Bronchial epithelial cell (primary cell): ENCODE data around the gene NR3C1. TPM values are rescaled to one million over a fixed set of nuclear protein-coding genes. Genes with fewer than 3 reads are reported as not detected.

Experiments
- DNase-seq: peaks from one replicate; pipeline ENCODE4 v3.0.0-alpha.2; 2010; ENCODE audit warnings: low read depth
- FAIRE-seq: peaks from 2 replicates; lab custom pipeline; 2011; peaks lifted over from hg19 to GRCh38; lab: Jason Lieb, UNC
- H3K27me3 ChIP-seq: 2 replicates; pipeline ENCODE4 v1.5.1; 2011; ENCODE audit warnings: low read length; ENCODE audit not compliant: control insufficient read depth, insufficient read depth
- H3K36me3 ChIP-seq: 2 replicates; pipeline ENCODE4 v1.5.1; 2011; ENCODE audit warnings: low read length; ENCODE audit not compliant: control insufficient read depth, insufficient read depth
- H3K4me3 ChIP-seq: 2 replicates; pipeline ENCODE4 v1.5.1; 2011; ENCODE audit warnings: mild to moderate bottlenecking, low read depth, low read length, control low read depth
- total RNA-seq: library from RNA; depleted of rRNA; stranded (reverse); fragments of >200 nt; gene quantifications from 2 replicates; pipeline ENCODE4 v1.2.1, GENCODE V29; 2014
- TF ChIP-seq, protein P1 (sequence below): IDR thresholded peaks from 2 replicates; pipeline ENCODE4 v1.5.1; 2011; ENCODE audit warnings: mild to moderate bottlenecking, moderate library complexity, low read length, control low read depth, inconsistent platforms; ENCODE audit not compliant: insufficient read depth, severe bottlenecking

The NR3C1 gene
- total RNA-seq, 1 donor from 2014 or later = 41.9 TPM

DNA sequence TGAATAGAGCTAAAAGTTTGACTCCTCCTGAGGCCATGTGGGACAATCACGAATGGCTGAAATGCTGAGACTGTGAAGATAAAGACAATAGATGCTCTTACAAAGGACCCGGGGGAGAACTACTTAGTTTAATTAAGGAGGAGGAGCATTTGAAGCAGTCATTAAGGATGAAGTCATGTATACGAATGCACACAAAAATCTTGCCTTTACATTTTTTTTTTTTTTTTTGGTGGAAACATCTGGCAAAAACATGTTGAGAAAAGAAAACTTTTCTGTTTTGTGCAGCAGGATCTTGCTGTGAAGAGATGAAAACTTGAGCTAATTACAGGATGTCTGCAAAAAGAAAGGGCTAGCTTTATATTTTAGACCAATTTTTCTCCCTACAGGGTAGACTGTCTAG, 42.3 kb upstream of the NR3C1 start:
- Histone ChIP-seq H3K4me3 (no peak overlapping the region), H3K27me3 (no peaks in the 10 kb centered on the region), H3K36me3 (no peaks in the 10 kb centered on the region)
- FAIRE-seq (no peak), DNase-seq (no peak)
- TF ChIP-seq, protein P1, sequence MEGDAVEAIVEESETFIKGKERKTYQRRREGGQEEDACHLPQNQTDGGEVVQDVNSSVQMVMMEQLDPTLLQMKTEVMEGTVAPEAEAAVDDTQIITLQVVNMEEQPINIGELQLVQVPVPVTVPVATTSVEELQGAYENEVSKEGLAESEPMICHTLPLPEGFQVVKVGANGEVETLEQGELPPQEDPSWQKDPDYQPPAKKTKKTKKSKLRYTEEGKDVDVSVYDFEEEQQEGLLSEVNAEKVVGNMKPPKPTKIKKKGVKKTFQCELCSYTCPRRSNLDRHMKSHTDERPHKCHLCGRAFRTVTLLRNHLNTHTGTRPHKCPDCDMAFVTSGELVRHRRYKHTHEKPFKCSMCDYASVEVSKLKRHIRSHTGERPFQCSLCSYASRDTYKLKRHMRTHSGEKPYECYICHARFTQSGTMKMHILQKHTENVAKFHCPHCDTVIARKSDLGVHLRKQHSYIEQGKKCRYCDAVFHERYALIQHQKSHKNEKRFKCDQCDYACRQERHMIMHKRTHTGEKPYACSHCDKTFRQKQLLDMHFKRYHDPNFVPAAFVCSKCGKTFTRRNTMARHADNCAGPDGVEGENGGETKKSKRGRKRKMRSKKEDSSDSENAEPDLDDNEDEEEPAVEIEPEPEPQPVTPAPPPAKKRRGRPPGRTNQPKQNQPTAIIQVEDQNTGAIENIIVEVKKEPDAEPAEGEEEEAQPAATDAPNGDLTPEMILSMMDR = no peak

DNA sequence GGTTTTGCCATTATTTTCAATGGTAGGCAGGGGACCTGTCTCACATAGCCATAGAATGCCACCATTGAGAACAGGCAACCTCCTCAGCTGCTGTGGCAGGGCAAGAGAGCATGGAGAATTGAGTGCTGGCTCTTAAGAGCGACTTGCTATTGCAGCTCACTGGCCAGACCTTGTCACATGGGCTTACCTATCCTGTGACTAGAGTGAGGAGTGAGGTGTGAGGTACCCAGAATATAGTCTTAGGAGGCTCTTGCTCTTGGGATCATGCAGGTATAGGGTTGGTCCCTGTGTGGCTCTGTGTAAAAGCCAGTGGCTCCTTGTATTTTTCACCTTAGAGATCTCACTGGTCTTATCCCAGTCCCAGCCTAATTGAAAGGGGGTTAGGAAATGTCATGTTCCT, 39.8 kb upstream of the NR3C1 start:
- DNase-seq = no peak
- FAIRE-seq = peak; percentile 52
- TF ChIP-seq, protein P1 = no peak
- Histone ChIP-seq H3K36me3 (no peaks in the 10 kb centered on the region), H3K4me3 (no peak overlapping the region), H3K27me3 (no peaks in the 10 kb centered on the region)

DNA sequence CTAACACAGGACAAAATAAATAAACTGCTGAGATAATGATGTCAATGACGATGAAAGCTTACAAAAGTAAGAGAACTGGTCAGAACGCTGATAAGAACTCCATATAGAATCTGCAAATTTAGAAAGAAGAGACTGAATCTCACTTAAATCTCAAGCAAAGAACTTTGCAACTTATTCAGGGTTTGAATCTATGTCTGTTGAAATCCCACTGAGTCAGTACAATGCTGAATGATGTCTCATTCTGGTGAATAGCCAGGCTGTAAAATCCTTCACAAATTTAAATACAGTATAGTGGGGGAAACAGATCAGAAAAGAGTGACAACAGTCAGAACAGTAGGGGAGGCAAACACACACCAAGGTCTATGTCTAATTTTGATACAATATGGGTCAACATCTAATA, 38.9 kb upstream of the NR3C1 start:
- H3K36me3 ChIP-seq = no peaks in the 10 kb centered on the region

DNA sequence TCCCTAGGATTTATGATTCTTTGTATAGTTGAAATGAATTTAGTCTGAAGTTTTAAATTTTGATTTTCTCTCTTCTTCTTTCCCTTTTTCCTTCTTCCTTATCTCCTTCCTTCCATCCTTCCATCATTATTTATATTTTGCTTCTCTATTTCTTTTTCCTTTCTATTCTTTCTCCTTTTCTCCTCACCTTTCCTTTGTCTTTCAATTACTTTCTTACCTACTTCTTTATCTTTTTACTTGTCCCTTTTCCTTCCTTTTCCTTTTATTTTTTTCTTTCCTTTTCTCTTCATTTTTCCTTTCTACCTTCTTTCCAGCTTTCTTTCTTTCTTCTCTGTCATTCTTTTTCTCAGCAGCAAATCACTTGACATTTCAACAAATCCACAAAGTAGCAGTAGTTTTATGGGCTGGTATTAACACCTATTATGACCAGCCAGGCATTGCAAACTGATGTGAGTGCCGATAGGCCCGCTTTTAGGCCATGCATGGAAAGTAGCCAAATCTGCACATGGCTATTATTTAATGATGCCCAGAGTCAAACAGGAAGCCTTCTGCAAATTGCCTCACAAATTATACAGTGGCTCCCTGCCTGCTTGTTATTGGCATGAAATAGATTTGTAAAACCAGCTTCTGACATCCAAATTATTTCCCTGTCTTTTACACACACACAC, 37.1 kb upstream of the NR3C1 start:
- H3K4me3 ChIP-seq = no peak overlapping the region
- TF ChIP-seq, protein P1 = no peak
- FAIRE-seq (no peak), DNase-seq (no peak)
- H3K36me3 ChIP-seq = no peaks in the 10 kb centered on the region
- no peaks in the 10 kb centered on the region for H3K27me3 ChIP-seq

More for the DNA sequence above, 38.9 kb upstream of the NR3C1 start:
- TF ChIP-seq, protein P1 = no peak
- H3K27me3 ChIP-seq = no peaks in the 10 kb centered on the region
- peak; percentile 44 for DNase-seq
- FAIRE-seq = no peak
- no peak overlapping the region for H3K4me3 ChIP-seq

DNA sequence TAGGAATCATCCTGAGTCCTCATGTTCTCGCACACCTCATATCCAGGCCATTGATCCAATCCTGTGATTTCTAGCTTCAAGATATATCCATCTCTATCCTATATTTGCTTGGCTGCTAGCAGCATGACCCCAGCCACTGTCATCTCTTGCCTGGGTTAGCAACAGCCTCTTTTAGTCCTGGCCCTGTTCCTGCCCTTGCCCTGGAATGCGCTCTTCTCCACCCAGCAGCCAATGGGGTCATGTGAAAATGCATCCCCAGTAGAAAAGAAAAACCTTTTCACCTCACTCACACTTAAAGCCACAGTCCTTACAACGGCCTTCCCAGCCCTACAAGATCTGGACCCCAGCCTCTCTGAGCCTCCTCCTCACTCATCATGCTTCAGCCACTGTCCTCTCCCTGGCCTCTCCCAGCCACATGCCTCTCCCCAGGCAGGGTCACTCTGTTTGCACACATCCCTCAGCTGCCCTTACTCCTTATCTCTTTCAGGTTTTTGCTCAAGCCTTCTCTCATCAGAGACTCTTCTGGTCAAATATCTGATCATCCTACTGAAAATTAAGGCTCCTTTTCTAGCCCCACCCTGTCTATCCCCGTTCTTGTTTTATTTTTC, 34.3 kb upstream of the NR3C1 start:
- Histone ChIP-seq H3K4me3 (no peak overlapping the region), H3K36me3 (no peaks in the 10 kb centered on the region), H3K27me3 (no peaks in the 10 kb centered on the region)
- DNase-seq (no peak), FAIRE-seq (peak; percentile 47)
- TF ChIP-seq, protein P1 = no peak

DNA sequence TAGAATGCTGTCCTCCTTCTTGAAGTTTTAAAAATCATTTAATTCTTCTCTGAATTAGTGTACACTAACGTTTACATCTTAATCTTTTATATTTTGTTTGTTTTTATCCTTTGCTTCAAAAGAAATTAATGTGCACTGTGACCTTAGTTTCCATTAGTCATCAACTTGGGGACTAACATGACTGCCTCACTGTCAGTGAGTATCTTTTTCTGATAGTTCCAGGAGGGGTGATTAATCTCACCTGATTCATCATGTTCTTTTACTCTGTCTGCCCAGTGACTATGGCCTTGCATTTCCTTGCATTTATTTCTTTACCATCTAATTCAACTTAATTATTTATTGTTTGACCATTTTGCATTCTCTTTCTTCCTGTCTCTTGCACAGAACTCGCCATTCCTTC, 33.4 kb upstream of the NR3C1 start:
- FAIRE-seq = no peak

More for the DNA sequence above, 33.4 kb upstream of the NR3C1 start:
- TF ChIP-seq, protein P1 = no peak
- Histone ChIP-seq H3K4me3 (no peak overlapping the region), H3K36me3 (no peaks in the 10 kb centered on the region), H3K27me3 (no peaks in the 10 kb centered on the region)
- peak; percentile 73 for DNase-seq
